GM21390 (cell line): Measurements from ENCODE around the gene TNFSF11.

Experiments used
- ATAC-seq: cut with Tn5 transposase; IDR thresholded peaks from one replicate; pipeline ENCODE4 v1.9.1; 2021; ENCODE audit not compliant: unreplicated experiment

The TNFSF11 gene

GRCh38 chr13:42651936-42652641 is 78.1 kb downstream of the TNFSF11 start:
- no peak for ATAC-seq

- ATAC-seq, result no peak
These were observed 78.9 kb downstream of the TNFSF11 start for GRCh38 chr13:42652642-42653415.

DNA sequence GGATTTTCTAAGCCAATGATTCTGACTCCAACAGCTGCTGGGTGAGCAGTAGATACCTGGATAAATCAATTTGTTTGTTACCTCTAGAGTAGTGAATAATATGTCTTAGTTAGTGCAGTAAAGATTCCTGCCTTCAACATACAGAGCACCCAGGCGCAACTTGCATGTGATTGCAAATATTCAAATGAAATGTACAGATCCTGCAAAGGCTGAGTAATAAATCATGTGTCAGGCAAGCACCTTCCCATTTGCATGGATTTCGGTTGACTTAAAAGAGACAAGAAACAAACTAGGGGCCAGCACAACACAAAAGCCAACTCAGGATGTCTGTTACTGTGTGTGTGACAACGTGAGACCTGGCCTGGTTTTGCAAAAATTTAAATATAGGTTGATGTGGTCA is 79.7 kb downstream of the TNFSF11 start:
- no peak for ATAC-seq

- no peak for ATAC-seq
These were observed 80.3 kb downstream of the TNFSF11 start for GRCh38 chr13:42654212-42654611.

DNA sequence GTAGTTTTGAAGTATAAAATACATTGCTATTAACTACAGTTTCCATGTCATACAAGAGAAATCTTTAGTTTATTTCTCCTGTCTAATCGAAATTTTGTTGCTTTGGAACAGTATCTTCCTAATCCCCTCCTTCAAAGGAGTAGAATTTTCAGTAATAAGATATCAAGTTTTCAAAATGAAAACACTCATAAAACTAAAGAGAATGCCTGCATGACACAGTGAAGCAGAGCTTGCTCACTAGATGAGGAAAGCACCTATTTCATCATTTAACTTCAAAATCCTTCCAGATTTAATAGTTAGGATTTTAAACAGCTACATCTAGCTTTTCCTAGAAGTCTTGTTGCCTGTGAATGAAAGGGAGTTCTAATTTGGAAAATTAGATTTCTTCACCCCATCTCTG is 80.8 kb downstream of the TNFSF11 start:
- no peak for ATAC-seq

GRCh38 chr13:42656161-42656560 is 82.2 kb downstream of the TNFSF11 start:
- ATAC-seq, result no peak

- ATAC-seq, result no peak
These were observed 83.0 kb downstream of the TNFSF11 start for GRCh38 chr13:42656958-42657357.
